ENCODE measurements around the gene TSPAN17.

DNA sequence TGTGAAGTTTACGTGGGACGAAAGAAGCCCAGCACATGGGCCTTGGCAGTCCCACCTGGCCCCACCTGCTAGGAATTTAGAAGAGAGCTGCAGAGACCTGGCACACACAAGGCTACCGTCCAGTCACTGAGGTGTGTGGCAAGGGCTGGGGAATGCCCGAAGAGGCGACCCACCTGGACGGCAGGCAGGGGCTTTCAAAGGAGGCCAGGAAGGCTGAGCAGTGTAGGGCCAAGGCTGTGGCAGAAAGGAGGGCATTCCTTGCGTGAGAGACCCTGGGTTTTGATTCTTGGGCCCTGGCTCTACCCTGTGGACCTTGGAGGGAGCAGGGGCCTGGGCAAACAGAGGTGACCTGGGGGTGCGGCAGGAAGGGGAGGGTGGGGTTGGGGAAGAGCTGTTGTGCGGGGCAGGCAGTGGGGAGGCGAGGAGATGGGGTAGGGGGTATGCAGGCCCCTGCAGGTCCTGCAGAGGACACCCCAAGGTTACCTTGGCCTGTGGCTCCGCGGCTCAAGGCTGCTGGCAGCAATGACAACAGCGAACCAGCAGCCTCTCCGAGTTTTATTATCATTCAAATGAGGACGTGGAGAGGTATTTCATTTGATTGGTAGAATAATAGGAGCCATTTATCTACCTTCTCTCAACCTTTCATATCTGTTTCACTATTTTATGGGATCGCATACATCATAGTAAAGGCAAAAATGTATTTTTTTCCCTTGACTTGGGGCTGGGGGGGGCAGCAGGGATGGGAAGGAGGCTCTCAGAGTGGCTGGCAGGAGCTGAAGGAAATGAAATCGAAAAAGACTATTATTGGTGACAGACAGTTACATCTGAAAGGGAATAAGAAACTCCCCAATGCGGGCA is 24.8 kb downstream of the TSPAN17 start:
- TF ChIP-seq, protein P1, sequence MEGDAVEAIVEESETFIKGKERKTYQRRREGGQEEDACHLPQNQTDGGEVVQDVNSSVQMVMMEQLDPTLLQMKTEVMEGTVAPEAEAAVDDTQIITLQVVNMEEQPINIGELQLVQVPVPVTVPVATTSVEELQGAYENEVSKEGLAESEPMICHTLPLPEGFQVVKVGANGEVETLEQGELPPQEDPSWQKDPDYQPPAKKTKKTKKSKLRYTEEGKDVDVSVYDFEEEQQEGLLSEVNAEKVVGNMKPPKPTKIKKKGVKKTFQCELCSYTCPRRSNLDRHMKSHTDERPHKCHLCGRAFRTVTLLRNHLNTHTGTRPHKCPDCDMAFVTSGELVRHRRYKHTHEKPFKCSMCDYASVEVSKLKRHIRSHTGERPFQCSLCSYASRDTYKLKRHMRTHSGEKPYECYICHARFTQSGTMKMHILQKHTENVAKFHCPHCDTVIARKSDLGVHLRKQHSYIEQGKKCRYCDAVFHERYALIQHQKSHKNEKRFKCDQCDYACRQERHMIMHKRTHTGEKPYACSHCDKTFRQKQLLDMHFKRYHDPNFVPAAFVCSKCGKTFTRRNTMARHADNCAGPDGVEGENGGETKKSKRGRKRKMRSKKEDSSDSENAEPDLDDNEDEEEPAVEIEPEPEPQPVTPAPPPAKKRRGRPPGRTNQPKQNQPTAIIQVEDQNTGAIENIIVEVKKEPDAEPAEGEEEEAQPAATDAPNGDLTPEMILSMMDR (IDR thresholded peaks at IDR 0.05) = no peak
- no peak for TF ChIP-seq POLR2A (IDR thresholded peaks at IDR 0.05)
